ENCODE measurements around the gene SRPK3.
"Not testable (repeated sequence)": the region's sequence is repeated elsewhere in the genome, so short reads cannot be mapped to it uniquely, and the experiment has no call there.

Gene SRPK3, protein sequence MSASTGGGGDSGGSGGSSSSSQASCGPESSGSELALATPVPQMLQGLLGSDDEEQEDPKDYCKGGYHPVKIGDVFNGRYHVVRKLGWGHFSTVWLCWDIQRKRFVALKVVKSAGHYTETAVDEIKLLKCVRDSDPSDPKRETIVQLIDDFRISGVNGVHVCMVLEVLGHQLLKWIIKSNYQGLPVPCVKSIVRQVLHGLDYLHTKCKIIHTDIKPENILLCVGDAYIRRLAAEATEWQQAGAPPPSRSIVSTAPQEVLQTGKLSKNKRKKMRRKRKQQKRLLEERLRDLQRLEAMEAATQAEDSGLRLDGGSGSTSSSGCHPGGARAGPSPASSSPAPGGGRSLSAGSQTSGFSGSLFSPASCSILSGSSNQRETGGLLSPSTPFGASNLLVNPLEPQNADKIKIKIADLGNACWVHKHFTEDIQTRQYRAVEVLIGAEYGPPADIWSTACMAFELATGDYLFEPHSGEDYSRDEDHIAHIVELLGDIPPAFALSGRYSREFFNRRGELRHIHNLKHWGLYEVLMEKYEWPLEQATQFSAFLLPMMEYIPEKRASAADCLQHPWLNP

DNA sequence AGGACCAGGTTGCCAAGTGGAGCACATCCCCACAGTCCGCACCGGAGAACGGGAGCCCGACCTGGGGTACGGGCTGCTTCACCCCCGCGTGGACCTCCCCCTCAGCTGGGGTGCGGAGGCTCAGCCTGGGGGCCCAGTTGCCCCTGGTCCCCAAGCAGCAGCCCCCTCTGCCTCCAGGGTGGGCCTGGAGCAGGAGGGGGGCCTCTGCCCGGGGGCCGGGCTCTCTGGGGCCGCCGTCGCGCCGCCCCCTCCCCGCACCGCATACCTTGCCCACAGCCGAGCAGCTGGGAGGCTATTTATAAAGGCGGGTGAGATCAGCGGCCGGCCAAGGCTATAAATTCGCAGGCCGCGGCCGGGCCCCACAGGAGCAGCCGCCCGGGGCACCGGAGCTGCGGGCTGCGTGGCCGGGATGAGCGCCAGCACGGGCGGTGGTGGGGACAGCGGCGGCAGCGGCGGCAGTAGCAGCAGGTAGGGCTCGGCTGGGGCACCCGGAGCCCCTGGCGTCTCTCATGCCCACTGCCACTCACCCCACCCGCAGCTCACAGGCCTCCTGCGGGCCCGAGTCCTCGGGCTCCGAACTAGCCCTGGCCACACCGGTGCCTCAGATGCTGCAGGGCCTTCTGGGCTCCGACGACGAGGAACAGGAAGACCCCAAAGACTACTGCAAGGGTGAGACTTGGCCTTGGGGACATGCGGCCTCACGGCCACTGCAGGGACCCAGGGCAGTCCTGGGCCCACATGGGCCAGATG lies at the start of gene SRPK3:
SRPK3 (plus strand) TSS at position 364 of the 750 bp plus-strand sequence; CDS start at position 410, 46 bp downstream.
- DNase-seq = peak; percentile 70

DNA sequence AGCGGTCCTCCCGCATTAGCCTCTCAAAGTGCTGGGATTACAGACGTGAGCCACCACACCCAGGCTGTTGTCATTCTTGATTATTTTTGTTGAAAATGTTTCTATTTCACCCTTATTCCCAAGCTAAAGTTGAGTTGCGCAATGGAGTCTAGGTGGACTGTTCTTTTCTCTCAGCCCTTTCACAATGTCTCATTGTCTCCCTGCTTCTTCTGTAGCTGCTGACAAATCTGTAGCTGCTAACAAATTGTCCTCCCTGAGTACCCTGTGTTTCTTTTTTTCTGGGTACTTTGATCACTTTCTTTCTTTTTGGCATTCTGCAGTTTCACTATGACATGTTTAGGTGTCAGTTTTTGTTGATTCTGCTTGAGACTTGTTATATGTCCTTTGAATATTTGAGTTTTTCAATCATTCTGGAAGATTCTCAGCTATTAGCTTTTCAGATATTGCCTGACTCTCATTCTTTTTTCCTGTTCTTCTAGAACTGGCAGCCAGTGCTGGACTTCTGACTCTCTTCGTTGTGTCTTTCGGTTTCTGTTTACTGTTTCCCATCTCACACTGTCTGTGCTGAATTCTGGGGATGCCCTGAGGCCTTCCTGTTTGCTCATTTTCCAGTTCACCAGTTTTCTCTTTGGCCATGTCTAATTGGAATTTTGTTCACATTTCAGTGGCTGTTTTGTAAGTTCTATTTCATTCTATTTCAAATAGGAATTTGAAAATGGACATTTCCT lies 49.6 kb upstream of the SRPK3 start:
- no peak for DNase-seq

DNA sequence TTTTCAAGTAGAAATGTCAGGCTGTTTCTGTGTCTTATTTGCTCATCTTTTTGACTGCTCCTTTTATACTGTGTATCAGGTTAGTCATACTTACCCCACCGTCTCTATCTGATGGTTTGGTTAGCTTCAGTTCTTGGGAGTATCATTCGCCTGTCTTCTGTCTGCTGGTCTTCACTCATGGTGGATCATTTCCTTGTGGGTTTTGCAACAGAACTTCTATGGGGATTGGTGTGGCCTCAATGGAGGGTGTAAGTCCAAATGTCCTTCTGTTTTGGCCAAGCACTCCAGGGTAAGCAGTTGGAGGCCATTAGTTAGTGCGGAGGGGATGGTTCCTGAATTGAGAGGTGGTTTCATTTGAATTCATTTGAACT lies 49.0 kb upstream of the SRPK3 start:
- no peak for DNase-seq

DNA sequence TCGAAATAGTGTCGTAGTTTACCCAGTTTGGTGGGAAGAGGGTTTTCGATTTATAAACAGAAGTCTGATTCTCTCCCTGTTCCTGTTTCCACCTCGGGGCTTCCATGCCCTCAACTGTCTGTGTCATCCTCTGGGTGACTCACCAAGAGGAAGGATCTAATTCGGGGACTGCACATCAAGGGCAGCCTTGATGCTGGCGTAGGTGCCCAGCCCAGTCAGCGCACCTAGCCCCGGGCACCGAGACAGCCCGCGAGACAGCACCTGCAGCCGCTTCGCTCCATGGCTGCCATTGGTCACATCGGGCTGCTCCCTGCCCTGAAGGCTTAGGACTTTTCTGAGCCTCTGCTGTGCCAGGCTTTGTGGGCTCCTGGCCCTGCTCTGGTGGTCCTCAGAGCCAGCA lies 48.4 kb upstream of the SRPK3 start:
- DNase-seq = no peak

DNA sequence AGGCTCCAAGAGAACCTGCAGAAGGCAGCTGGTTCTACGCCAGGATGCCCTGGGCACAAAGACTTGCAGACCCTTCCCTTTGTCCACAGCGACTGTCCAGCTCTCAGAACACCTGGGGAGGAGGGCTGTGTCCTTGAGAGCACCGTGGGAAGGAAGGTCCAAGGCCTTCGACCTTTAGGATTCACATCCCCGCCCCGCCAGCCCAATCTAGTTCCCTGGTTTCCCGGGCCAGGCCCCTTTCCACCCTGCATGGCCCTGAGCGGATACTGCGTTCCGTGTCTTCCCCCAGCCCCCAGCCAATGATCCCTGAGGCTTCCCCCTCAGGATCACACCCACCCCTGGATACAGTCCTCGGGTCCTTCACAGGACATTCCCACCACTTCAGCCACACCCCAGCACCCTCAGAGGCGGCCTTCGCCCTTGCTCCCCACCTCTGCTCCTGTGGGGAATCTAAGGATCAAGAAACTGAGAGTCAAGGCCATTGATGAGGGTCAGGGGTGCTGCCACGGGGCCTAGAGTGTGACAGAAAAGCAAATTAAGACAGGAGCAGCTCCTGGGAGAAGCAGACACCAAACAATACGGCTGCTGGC lies 47.1 kb upstream of the SRPK3 start:
- DNase-seq = no peak

DNA sequence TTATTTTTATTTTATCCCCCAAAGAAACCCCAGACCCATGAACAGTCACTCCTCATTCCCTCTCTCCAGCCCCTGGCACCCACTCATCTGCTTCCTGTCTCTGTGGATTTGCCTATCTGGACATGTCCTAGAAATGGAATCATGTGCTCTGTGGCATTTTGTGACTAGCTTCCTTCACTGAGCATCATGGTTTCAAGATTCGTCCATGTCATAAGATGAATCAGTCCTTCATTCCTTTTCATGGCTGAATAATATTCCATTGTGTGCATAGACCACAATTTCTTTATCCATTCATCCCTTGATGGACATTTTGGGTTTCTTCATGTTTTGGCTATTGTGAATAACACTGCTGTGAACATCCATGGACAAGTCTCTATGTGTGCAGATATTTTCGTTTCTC lies 46.0 kb upstream of the SRPK3 start:
- no peak for DNase-seq

DNA sequence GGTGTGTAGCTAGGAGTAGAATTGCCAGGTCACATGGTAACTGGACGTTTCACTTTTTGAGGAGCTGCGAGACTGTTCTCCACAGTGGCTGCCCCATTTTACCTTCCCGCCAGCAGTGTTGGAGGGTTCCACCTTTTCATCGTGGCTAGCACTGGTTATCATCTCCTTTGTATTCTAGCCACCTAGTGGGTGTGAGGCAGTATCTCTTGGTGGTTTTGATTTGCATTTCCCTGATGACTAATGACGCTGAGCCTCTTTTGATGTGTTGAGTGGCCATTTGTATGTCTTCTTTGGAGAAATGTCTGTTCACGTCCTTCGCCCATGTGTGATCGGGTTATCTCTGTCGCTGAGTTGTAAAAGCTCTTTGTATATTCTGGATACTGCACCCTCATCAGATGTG lies 45.6 kb upstream of the SRPK3 start:
- peak; percentile 22 for DNase-seq

DNA sequence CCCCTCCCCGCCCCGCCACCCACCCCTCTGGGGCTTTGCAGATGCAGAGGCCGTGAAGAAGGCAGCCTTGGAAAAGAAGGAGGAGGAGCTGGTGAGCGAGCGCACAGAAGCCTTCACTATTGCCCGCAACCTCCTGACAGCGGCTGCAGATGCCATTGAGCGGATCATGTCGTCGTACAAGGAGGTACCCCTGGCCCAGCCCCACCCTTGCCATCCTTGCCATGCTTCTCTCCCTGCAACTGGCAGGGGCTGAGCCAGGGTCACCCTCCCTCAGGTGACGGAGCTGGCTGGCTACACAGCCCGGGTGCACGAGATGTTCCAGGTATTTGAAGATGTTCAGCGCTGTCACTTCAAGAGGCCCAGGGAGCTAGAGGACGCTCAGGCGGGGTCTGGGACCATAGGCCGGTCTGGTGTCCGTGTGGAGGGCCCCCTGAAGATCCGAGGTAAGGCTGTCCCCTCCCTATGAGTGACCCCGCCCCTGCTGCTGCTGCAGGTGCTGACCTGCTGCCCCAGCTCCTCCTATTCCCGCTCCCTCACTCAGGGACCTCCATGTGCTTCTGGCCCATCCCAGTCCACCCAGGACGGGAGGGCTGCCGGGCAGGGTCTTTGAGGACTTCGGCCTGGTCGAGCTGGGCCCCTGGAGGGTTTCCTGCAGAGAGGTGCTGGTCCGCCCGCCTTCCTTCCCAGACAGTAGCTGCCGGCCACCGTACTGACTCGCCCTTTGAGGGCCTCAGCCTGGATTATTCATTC lies 44.6 kb upstream of the SRPK3 start:
- no peak for DNase-seq

DNA sequence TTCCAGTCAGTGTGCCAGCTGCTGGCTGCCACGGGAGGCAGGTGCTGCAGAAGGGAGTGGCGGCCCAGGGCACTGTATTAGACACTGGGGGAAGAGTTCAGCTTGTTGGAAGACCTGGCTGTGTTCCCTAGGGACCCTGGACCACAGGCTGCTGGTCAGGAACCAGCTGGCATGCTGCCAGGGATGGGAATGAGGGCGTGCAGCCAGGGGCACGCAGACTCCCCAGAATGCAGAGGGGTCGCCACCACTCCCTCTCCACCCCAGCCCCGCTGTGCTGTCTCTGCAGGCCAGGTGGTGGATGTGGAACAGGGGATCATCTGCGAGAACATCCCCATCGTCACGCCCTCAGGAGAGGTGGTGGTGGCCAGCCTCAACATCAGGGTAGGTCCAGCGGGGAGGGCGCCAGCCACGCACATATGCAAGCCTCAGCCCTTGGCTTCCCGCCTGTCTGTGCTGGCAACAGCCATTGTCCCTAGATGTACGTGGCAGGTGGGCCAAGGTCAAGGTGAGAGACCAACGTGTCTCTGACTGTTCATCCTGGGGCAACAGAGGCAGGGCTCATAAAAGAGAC lies 43.9 kb upstream of the SRPK3 start:
- DNase-seq = no peak

DNA sequence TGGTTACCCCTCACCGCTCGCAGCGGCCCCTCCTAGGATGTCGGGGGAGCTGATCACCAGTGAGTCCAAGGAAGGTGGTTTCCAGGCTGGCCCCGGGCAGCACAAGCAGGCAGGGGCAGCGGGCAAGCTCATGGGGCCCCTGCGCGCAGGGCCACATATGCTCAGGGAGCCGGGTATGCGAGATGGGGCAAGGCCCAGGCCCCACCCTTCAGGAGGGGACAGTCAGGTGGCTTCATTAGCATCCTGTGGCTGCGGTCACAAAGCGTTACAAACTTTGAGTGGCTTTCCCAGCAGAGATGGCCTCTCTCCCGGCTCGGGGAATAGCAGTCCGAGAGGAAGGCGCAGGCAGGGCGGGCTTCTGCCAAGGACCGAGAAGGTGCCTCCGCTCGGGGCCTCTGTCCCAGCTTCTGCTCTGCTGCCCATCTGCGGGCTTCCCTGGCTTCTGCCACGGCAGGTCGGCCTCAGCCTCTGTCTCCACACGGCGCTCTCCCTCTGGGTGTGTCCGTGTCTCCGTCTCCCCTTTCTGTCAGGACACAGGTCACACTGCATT lies 42.7 kb upstream of the SRPK3 start:
- no peak for DNase-seq

DNA sequence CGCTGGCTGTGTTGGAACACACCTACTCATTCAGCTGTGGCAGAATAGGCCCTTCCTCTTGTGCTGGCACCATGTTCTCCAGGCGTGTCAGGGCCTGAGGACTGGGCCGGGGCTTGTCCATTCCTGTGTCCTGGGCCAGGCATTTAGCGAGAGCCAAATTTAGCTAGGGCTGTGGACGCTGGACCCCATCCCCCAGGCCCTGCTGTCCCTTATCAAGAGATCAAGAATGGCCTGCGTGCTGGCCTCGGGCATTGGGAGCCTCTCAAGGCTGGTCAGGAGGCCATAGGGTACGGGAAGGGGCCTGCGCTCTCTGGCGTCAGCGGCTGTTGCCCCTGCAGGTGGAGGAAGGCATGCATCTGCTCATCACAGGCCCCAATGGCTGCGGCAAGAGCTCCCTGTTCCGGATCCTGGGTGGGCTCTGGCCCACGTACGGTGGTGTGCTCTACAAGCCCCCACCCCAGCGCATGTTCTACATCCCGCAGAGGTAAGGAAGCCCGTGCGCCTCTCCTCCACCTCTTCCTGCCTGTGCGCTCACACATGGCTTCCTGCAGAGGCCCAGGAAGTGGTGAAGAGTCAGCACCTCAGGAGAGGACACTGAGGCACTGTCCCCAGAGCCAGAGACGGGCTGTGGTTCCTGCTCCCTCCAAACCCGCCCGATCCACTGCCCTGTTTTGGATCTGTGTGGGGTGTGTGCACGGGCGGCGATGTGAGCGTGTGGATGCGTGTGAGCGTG lies 40.9 kb upstream of the SRPK3 start:
- DNase-seq = no peak

DNA sequence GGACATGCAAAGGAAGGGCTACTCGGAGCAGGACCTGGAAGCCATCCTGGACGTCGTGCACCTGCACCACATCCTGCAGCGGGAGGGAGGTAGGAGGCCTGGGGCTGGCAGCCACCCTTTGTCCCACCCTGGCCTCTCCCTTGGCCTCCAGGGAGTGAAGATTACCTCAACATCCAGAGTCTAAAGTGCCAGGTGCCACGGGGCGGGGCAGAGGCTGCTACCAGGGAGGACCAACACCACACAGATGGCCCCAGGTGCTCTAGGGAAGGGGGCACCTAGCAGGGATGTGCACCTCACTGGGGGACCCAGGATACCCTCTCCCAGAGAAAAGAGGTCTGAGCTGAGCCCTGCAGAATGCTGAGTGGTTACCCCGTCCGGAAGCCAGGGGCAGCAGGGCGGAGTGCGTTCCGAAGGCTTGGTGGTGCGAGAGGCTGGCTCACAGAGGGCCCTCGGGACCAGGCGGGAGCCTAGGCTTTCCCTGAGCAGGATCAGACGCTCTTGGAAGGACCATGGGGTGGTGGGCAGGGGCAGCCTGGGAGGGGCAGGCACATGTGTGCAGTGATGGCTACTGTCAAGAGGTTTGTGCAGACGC lies 40.1 kb upstream of the SRPK3 start:
- DNase-seq = no peak

DNA sequence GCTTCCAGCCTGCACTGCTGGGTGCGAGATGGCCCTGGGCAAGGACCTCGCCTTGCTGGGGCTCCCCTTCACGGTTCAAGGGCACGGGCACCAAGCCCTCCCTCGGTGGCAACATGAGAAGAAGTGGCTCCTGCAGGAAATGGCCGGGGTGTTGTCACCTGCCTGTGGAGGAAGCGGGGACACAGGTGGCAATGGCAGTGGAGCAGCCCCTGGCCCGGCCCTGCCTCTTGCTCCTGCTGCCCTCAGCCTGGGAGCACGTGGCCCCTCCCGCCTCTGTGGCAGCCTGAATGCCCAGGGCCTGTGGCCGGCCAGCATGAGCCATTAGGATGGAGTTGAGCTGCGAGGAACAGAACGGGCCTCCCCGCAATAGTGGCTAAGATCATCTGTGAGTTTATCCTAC lies 39.4 kb upstream of the SRPK3 start:
- no peak for DNase-seq

DNA sequence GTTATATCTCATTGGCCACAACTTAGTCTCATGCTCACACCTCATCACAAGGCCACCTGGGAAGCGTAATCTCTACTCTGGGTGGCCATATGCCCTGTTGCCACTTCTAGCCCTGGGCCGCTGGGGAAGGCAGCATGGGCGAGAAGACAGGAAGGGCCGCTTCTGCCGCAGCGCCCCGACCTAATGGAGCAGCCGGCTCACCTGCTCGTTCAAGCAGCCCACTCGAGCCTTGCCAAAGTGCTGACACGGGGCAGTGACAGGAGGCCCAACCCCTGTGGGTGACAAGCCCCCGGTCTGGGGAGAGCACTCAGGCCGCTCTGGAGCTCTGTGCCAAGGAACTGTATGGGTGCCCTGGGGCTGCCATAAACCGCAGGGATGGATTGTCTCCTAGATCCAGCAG lies 38.7 kb upstream of the SRPK3 start:
- DNase-seq = not testable (repeated sequence)

DNA sequence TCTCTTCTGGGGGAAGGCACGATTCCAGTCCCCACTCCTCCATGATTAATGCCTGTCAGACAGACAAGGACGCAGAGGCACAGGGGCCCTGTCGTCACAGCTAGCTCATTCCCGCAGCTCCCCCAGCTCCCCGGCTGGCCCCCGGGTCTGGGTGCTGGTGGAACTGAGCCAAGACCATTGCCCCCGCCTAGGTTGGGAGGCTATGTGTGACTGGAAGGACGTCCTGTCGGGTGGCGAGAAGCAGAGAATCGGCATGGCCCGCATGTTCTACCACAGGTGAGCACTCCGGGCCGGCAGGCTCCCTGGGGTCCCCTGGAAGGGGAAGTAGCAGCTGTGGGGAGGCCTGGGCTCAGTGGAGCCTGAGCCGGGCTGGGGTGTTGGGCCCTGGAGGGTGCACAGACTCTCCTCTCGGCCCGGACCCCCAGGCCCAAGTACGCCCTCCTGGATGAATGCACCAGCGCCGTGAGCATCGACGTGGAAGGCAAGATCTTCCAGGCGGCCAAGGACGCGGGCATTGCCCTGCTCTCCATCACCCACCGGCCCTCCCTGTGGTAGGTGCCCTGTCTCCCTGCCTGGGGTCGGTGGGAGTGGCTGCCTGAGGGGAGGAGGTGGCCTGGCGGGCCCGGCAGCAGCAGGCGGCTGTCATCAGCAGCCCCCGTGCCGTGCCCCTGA lies 37.9 kb upstream of the SRPK3 start:
- DNase-seq = not testable (repeated sequence)

DNA sequence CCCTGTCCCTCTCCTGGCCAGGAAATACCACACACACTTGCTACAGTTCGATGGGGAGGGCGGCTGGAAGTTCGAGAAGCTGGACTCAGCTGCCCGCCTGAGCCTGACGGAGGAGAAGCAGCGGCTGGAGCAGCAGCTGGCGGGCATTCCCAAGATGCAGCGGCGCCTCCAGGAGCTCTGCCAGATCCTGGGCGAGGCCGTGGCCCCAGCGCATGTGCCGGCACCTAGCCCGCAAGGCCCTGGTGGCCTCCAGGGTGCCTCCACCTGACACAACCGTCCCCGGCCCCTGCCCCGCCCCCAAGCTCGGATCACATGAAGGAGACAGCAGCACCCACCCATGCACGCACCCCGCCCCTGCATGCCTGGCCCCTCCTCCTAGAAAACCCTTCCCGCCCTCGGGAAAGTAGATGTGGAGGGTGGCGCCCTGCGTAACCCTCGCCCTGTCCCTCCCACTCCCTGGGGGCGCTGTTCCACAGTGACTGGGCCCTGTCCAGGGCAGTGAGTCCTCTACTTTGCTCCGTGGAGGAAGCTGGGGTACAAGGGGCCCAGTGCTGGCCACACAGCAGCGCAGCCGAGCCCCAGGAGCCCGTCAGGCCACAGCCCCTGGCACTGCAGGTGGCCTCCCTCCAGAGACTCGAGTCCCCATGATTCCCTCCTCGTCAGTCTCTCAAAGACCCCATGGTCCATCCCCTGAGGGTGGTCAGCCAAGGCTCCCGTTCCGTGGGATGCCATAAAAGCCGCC lies 37.2 kb upstream of the SRPK3 start:
- DNase-seq = peak; percentile 95

DNA sequence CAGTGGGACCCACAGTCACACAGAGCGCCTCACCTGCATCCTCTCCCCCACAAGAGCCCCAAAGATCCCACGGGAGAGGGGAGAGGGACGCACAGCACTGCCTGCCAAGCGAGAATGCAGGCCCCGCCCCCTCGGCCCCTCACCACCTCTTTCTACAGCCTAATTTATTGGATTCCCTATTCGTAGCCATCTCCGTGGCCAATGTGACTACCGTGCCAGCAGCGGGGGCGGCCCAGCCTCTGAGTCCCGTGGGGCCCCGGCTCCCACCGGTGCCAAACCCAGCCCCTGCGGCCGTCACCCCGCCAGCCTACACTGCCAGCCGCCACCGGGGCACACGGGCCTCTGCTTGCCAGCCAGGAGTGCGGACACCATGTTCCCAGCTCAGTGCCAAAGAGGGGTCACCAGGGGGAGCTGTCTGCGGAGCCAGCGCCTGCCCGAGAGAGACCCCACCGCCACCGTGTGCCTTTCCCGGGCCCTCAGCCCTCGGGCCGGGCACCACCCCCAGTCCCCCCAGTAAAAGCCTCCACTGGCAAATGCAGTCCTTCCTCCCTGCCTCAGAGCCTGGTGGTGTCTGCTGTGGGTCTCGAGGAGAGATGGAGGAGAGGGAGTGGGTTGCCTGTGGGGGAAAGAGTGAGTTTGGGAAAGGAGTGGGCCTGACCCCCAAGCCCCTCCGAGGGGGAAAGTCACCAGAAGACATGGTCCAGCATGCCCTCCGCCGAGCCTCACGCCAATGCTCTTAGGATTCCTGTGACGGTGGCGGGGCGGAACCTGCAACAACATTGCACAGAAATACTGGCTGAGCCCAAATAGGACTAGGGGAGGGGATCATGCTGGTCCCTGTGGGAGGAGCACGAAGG lies 36.4 kb upstream of the SRPK3 start:
- DNase-seq = peak; percentile 81

DNA sequence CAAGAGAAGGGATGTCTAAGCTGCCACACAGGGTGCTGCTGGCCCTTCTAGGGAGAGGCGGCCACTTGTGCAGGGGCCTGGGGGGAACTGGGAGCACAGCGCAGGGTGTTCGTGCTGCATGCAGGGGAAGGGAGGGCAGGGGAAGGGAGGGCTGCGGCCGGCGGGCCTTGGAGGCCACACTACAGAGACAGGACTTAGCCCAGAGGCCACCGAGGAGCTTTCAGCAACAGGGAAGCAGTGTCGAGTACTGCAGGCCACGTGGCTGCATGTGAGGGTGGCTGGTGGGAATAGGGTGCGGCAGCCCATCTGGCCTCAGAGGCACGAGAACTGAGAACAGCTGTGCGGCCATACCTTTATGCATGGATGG lies 35.8 kb upstream of the SRPK3 start:
- DNase-seq = peak; percentile 60
